GM21526 (cell line): ENCODE measurements around the gene SCCPDH.
"Not testable (repeated sequence)": the region's sequence is repeated elsewhere in the genome, so short reads cannot be mapped to it uniquely, and the experiment has no call there.

Experiments used
- ATAC-seq: cut with Tn5 transposase; IDR thresholded peaks from one replicate; pipeline ENCODE4 v1.9.1; 2021; ENCODE audit warnings: moderate library complexity; ENCODE audit not compliant: unreplicated experiment, low FRiP score

SCCPDH gene

GRCh38 chr1:246724016-246724730 is at the start of gene SCCPDH:
Gene SCCPDH (plus strand): TSS chr1:246724409. CDS start chr1:246724423, 14 bp downstream.
- peak; percentile 96 for ATAC-seq

- ATAC-seq: no peak
Observed at GRCh38 chr1:246677842-246678241, 46.4 kb upstream of the SCCPDH start.

- ATAC-seq: no peak
Observed at GRCh38 chr1:246678816-246679793, 45.1 kb upstream of the SCCPDH start.

GRCh38 chr1:246679794-246680177 is 44.4 kb upstream of the SCCPDH start:
- no peak for ATAC-seq

GRCh38 chr1:246680190-246680589 is 44.0 kb upstream of the SCCPDH start:
- ATAC-seq: no peak

GRCh38 chr1:246680696-246681130 is 43.5 kb upstream of the SCCPDH start:
- no peak for ATAC-seq

GRCh38 chr1:246681900-246682895 is 42.0 kb upstream of the SCCPDH start:
- ATAC-seq: no peak

- no peak for ATAC-seq
Observed at GRCh38 chr1:246683521-246683920, 40.7 kb upstream of the SCCPDH start.

- no peak for ATAC-seq
Observed at GRCh38 chr1:246687002-246687401, 37.2 kb upstream of the SCCPDH start.

GRCh38 chr1:246689409-246690008 is 34.7 kb upstream of the SCCPDH start:
- peak; percentile 88 for ATAC-seq

- ATAC-seq: no peak
Observed at GRCh38 chr1:246690100-246690499, 34.1 kb upstream of the SCCPDH start.

GRCh38 chr1:246691622-246692495 is 32.4 kb upstream of the SCCPDH start:
- no peak for ATAC-seq

GRCh38 chr1:246694213-246694895 is 29.9 kb upstream of the SCCPDH start:
- not testable (repeated sequence) for ATAC-seq

GRCh38 chr1:246695136-246695535 is 29.1 kb upstream of the SCCPDH start:
- ATAC-seq: no peak

- ATAC-seq: no peak
Observed at GRCh38 chr1:246695666-246696065, 28.5 kb upstream of the SCCPDH start.

- no peak for ATAC-seq
Observed at GRCh38 chr1:246698466-246699094, 25.6 kb upstream of the SCCPDH start.

GRCh38 chr1:246699095-246699735 is 25.0 kb upstream of the SCCPDH start:
- ATAC-seq: peak; percentile 89
